GM18499 (cell line): ENCODE data around the gene NT5E.
"Not testable (repeated sequence)": the region's sequence is repeated elsewhere in the genome, so short reads cannot be mapped to it uniquely, and the experiment has no call there.

Experiments
- ATAC-seq: cut with Tn5 transposase; IDR thresholded peaks from one replicate; pipeline ENCODE4 v1.9.1; 2021; ENCODE audit warnings: moderate number of reproducible peaks; ENCODE audit not compliant: insufficient read depth, unreplicated experiment

Gene NT5E

GRCh38 chr6:85449818-85450759 is at the start of gene NT5E:
Gene NT5E, plus strand, starts transcription at chr6:85450083. Its CDS starts 57 bp downstream, at chr6:85450140.
- ATAC-seq: peak; percentile 57

- no peak for ATAC-seq
Observed at GRCh38 chr6:85400331-85400730, 49.6 kb upstream of the NT5E start.

GRCh38 chr6:85401186-85402021 is 48.5 kb upstream of the NT5E start:
- no peak for ATAC-seq

GRCh38 chr6:85402071-85402470 is 47.8 kb upstream of the NT5E start:
- ATAC-seq: no peak

GRCh38 chr6:85402922-85403321 is 47.0 kb upstream of the NT5E start:
- no peak for ATAC-seq

- no peak for ATAC-seq
Observed at GRCh38 chr6:85403331-85404015, 46.4 kb upstream of the NT5E start.

GRCh38 chr6:85404016-85404563 is 45.8 kb upstream of the NT5E start:
- ATAC-seq: not testable (repeated sequence)

GRCh38 chr6:85404564-85405174 is 45.2 kb upstream of the NT5E start:
- no peak for ATAC-seq

GRCh38 chr6:85405175-85405852 is 44.6 kb upstream of the NT5E start:
- no peak for ATAC-seq

GRCh38 chr6:85405853-85406198 is 44.1 kb upstream of the NT5E start:
- ATAC-seq: no peak

- no peak for ATAC-seq
Observed at GRCh38 chr6:85406641-85407075, 43.2 kb upstream of the NT5E start.

GRCh38 chr6:85408039-85408438 is 41.8 kb upstream of the NT5E start:
- ATAC-seq: no peak

- ATAC-seq: no peak
Observed at GRCh38 chr6:85412911-85413430, 36.9 kb upstream of the NT5E start.

GRCh38 chr6:85416049-85416448 is 33.8 kb upstream of the NT5E start:
- no peak for ATAC-seq

- ATAC-seq: no peak
Observed at GRCh38 chr6:85416766-85417165, 33.1 kb upstream of the NT5E start.

GRCh38 chr6:85417336-85417735 is 32.5 kb upstream of the NT5E start:
- ATAC-seq: no peak

GRCh38 chr6:85418059-85418458 is 31.8 kb upstream of the NT5E start:
- ATAC-seq: no peak

GRCh38 chr6:85419046-85419759 is 30.7 kb upstream of the NT5E start:
- peak; percentile 78 for ATAC-seq

- no peak for ATAC-seq
Observed at GRCh38 chr6:85420551-85420950, 29.3 kb upstream of the NT5E start.
